GM18873 (cell line): ENCODE results near the gene HOXA6.
A peak's percentile ranks its signal among the peaks of the same experiment; 100 is the strongest.

Experiments
- ATAC-seq: cut with Tn5 transposase; IDR thresholded peaks from one replicate; pipeline ENCODE4 v1.9.1; 2021; ENCODE audit warnings: mild to moderate bottlenecking, moderate library complexity, moderate number of reproducible peaks; ENCODE audit not compliant: unreplicated experiment, low FRiP score

Gene HOXA6

GRCh38 chr7:27152816-27153442 lies 5.4 kb upstream of the HOXA6 start:
- ATAC-seq, result no peak

DNA sequence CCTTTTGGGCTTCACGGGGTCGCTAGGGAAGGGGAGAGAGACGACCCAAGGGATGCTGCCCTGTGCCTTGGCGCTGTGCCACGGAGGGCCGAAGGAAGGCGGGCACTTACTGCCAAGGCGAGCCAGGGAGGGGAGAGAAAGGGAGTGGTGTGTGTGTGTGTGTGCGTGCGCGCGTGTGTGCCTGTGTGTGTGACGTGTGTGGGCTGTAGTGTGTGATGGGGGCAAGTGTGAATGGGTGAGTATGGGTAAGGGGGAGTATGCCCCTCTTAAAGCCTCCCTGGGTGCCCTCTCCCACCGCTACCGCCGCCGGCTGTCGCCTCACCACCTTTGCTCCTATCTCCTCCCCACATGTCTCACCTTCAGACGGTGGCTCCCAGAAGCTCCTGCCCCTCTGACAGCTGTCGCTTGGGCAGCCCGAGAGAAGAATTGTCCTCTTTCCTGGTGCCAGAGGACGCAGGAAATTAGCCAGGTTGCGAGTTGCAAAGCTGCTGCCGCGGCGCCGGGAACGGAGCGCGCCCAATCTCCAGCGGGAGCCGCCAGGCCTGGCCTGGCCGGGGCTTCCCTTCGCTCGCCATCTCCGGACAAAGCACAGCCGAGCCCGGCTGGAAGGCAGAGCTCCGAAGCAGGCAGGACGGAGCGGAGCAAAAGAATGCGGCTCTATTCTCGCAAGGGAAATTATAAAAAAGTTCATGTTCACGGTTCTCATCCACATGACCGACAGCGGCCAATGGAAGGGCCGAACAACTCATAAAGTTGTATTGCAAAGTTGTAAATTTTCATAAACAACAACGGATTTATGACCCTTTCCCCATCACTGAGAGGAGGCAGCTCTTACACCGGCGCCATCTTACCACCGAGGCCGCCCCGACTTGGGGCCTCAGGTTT lies 4.6 kb upstream of the HOXA6 start, which contains the start of gene HOXA3:
Gene HOXA3, minus strand, starts transcription at position 653 of the 885 bp plus-strand sequence. CDS start 41,943 bp downstream, outside the sequence.
- no peak for ATAC-seq

DNA sequence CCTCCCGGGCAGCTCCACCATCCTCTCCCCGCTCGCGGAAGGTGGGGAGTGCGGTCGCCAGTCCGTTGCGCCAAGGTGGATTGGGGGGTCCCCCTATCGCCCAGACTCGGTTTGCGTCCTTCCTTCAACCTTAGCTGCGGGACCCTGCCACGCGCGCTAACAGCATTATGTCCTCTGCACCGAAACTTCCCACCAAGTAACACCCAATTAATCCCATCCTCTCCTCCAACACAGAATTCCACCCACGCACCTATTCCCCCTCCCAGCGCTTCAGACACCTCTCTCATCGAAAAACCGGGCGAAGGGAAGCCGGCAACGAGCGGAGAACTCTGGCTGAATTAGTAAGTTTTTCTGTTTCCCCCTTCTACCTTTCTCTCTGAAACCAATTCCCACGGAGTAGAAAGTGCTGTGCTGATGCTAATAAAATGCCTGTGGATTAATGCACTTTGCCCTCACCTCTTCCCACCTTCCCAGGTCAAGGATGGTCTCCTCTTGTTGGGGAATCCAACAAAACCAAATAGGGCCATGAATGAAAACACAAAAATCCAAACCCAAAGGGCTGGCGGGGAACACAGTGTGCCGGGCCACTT lies 3.9 kb upstream of the HOXA6 start:
- no peak for ATAC-seq

GRCh38 chr7:27150568-27151340 lies 3.2 kb upstream of the HOXA6 start:
- peak; percentile 50 for ATAC-seq

- ATAC-seq, result no peak
Observed at GRCh38 chr7:27149842-27150567, 2.4 kb upstream of the HOXA6 start.

- no peak for ATAC-seq
Observed at GRCh38 chr7:27148756-27149641, 1.4 kb upstream of the HOXA6 start.

DNA sequence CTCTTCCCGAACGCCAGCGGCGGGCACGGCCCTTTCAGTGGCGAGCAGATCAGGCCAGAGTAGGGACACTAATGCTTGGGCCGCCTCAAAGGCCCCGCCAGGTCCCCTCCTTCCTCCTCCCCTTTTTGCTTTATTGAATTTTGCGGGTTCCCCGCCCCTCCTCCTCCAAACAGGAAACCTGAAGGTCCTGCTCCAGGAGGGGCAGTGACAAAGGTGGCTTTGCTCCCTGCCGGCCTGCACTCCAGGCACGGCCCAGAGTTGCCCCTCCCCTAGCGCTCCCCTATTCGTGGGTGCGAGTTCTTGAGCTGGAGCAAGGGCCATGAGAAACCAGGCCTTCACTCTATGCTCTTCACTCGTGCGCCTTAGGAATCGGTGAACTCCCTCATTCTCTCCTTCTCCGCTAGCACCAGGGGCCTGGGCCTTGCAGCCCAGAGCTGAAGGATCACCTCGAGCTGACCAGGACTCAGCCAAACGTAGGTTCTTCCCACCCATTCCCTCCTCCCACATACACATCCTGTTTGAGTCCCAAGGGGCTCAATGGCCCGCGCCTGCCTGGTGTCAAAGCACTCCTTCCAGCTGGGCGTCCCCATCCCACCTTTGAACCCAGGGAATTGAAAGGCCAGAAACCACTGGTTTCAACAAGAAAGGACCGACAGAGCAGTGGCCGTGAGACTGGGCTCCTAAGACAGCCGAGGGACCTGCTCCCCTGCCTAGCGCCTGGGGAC lies 619 bp upstream of the HOXA6 start:
- no peak for ATAC-seq

DNA sequence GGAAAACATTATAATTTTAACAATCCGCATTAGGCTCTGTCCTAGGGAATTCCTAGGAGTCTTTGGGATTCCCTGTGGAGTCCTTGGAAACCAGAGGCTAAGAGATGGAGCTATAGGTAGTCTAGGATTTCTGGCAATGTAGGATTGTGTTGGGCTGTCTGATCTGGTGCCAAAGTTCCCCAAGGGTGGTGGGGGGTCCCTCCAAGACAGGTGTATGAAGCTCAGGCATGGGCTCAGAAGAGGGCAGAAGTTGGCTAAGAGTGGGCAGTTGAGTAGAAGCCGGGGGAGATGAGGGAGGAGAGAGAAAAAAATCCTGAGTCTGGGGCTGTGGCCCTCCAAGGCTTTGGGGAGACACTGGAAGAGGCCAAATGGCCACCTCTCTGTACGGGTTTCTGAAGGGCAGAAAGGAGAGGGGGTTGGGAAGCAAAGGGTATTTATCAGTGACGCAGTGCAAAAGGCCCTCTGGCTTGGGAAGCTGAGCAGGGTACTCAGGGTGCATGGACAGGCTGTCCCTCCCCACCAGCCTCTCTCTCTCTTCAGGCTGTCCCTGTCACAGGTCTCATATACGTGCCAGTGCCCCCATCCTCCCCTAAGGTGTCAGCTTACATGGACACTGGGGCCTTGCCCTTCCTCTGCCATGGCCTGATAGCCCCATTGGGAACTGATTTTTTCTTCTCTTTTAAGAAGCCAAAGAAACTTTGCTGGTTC lies 929 bp downstream of the HOXA6 start:
- no peak for ATAC-seq

- no peak for ATAC-seq
Observed at GRCh38 chr7:27145914-27146412, 1.6 kb downstream of the HOXA6 start.

- no peak for ATAC-seq
Observed at GRCh38 chr7:27145165-27145913, 2.2 kb downstream of the HOXA6 start.

DNA sequence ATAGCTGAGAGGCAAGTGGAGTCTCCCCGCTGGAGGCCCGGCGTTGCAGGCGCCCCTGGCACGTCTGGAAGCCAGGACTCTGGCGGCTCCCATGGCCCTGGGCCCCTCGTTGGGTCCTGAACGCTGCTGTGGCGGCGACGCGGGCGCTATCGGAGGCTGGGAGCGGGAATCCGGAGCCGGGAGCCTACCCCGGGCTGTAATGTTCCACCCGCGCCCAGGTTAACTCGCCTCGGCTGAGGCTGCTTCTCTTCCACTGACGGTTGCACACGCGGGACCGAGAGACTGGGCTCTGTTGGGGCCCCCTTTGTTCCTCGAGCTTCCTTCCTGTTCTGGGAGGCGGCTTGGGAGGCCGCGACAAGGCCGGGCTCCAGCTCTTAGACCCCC lies 2.8 kb downstream of the HOXA6 start:
- ATAC-seq, result no peak

GRCh38 chr7:27143950-27144780 lies 3.4 kb downstream of the HOXA6 start:
- ATAC-seq, result no peak

DNA sequence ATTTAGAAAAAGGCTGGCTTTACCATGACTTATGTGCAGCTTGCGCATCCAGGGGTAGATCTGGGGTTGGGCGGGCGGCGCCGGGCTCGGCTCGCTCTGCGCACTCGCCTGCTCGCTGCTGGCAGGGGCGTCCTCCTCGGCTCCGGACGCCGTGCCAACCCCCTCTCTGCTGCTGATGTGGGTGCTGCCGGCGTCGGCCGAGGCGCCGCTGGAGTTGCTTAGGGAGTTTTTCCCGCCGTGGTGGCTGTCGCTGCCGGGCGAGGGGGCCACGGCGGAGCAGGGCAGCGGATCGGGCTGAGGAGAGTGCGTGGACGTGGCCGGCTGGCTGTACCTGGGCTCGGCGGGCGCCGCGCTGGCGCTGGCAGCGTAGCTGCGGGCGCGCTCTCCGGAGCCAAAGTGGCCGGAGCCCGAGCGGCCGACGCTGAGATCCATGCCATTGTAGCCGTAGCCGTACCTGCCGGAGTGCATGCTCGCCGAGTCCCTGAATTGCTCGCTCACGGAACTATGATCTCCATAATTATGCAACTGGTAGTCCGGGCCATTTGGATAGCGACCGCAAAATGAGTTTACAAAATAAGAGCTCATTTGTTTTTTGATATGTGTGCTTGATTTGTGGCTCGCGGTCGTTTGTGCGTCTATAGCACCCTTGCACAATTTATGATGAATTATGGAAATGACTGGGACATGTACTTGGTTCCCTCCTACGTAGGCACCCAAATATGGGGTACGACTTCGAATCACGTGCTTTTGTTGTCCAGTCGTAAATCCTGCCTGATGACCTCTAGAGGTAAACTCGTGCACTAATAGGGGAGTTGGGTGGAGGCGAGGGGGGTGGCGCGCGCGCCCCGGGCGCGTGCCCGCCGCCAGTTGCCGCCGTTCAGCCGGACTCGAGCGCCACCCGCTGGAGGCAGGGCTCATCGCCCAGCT lies 4.3 kb downstream of the HOXA6 start, which contains the start of gene HOXA5:
Gene HOXA5, minus strand, starts transcription at position 659 of the 927 bp plus-strand sequence. Its CDS starts 74 bp downstream, at position 585.
- no peak for ATAC-seq

- ATAC-seq, result no peak
Observed at GRCh38 chr7:27142580-27143022, 5.0 kb downstream of the HOXA6 start.
